A549 (cell line): Measurements from ENCODE around the gene MYO1E. TPM values are rescaled to one million over a fixed set of nuclear protein-coding genes. Genes with fewer than 3 reads are reported as not detected.

Source experiments
- ATAC-seq, 2 experiments: fragments of 200-7000 bp in 1 of 2; fragments of >200 bp in 1 of 2; cut with Nextera tagmentation in 1 of 2; cut with Tn5 transposase in 1 of 2; 3 replicates each; pipeline versions ENCODE4 v1.8.0 to v1.9.1; 2018 to 2020; ENCODE audit warnings: mild to moderate bottlenecking in 1 of 2, moderate library complexity in 1 of 2
- CTCF ChIA-PET: fragments of 300-600 bp; sonication (Branson Sonifier 250); formaldehyde crosslinking; extraction: SDS; loops from one replicate; lab custom pipeline; 2021; ENCODE audit warnings: antibody characterized with exemption, inconsistent platforms; lab: Yijun Ruan, JAX
- POLR2A ChIA-PET: fragments of 350-600 bp; formaldehyde crosslinking; extraction: SDS; loops from one replicate; lab custom pipeline; 2021; ENCODE audit warnings: antibody characterized with exemption, inconsistent platforms; lab: Yijun Ruan, JAX
- DNase-seq, 2 experiments: peaks; one replicate each; pipeline versions ENCODE4 v3.0.0 to v3.0.0-alpha.2; 2011 to 2016; ENCODE audit warnings: low read depth in 1 of 2, low spot score in 1 of 2
- FAIRE-seq: peaks from 2 replicates; lab custom pipeline; 2011; peaks lifted over from hg19 to GRCh38; lab: Jason Lieb, UNC
- H3K27ac ChIP-seq, 2 experiments: fragments of >200 bp; sonication (Bioruptor Twin); formaldehyde crosslinking; 3 replicates each; pipeline ENCODE4 v1.5.1; 2016 to 2017
- H3K4me1 ChIP-seq: fragments of >200 bp; sonication (Bioruptor Twin); formaldehyde crosslinking; 3 replicates; pipeline ENCODE4 v1.6.1; 2016
- H3K4me2 ChIP-seq: fragments of >200 bp; sonication (Bioruptor Twin); formaldehyde crosslinking; 3 replicates; pipeline ENCODE4 v1.6.1; 2016
- H3K4me3 ChIP-seq: fragments of >200 bp; sonication (Bioruptor Twin); formaldehyde crosslinking; 3 replicates; pipeline ENCODE4 v1.5.1; 2016
- H3K9me3 ChIP-seq: fragments of >200 bp; sonication (Bioruptor Twin); formaldehyde crosslinking; 3 replicates; pipeline ENCODE4 v1.6.1; 2016
- CHD4 ChIP-seq: fragments of 200-600 bp; sonication (generic); IDR thresholded peaks from 2 replicates; pipeline ENCODE4 v1.6.1; 2016; ENCODE audit warnings: antibody characterized with exemption, mild to moderate bottlenecking, borderline replicate concordance
- EP300 ChIP-seq, 2 experiments: fragments of >200 bp; sonication (Bioruptor Twin); formaldehyde crosslinking; IDR thresholded peaks; 2 replicates in 1 of 2; 3 replicates in 1 of 2; pipeline ENCODE4 v1.6.1; 2016 to 2017
- FOSL2 ChIP-seq, 2 experiments: fragments of 450-650 bp in 1 of 2; fragments of >200 bp in 1 of 2; sonication (Bioruptor Twin) in 1 of 2; formaldehyde crosslinking; IDR thresholded peaks; 2 replicates each; pipeline versions ENCODE4 v1.5.0 to v1.6.1; 2016 to 2020; ENCODE audit warnings: mild to moderate bottlenecking in 1 of 2, moderate library complexity in 1 of 2
- GATA3 ChIP-seq: IDR thresholded peaks from 2 replicates; pipeline ENCODE4 v1.6.1; 2012; ENCODE audit warnings: borderline replicate concordance
- HMGXB4 ChIP-seq: fragments of 250-450 bp; sonication (Bioruptor Pico); IDR thresholded peaks from 2 replicates; pipeline ENCODE4 v1.5.0; 2021; ENCODE audit warnings: mild to moderate bottlenecking, moderate library complexity, borderline replicate concordance
- KDM1A ChIP-seq: fragments of 200-600 bp; sonication (generic); IDR thresholded peaks from 2 replicates; pipeline ENCODE4 v1.6.1; 2016; ENCODE audit warnings: low read depth, mild to moderate bottlenecking
- TFCP2L1 ChIP-seq: fragments of 250-450 bp; sonication (Bioruptor Pico); IDR thresholded peaks from 2 replicates; pipeline ENCODE4 v1.5.0; 2021; ENCODE audit warnings: mild to moderate bottlenecking
- USF2 ChIP-seq: fragments of 450-650 bp; IDR thresholded peaks from 2 replicates; pipeline ENCODE4 v1.6.1; 2014; ENCODE audit warnings: antibody characterized with exemption
- WGBS: methylation state at CpG from one replicate; pipeline ENCODE4 v1.1.6; 2017; ENCODE audit errors: missing lambda C conversion rate; 5-methylcytosine and 5-hydroxymethylcytosine counted together
- polyA plus RNA-seq, 4 experiments: library from polyadenylated mRNA; depleted of rRNA in 3 of 4; stranded (reverse); fragments of >200 nt; fragmentation: RNase III in 1 of 4; extraction: RNeasy Plus Mini Kit Qiagen cat#74134 plus additional on column Dnase treatment in 1 of 4; gene quantifications; 2 replicates in 3 of 4; 3 replicates in 1 of 4; pipeline ENCODE4 v1.2.3, GENCODE V29; 2011 to 2017

Gene MYO1E
- polyA plus RNA-seq, 2 of the 4 experiments (the other 2 are of a cell fraction), result 202 to 497 TPM

GRCh38 chr15:59322056-59322759, 50.5 kb downstream of the MYO1E start (continued):
- no peak for TF ChIP-seq HMGXB4 (CRISPR knock-in tag)

GRCh38 chr15:59321000-59321689, 51.5 kb downstream of the MYO1E start:
- DNase-seq (no peak), ATAC-seq (no peak), FAIRE-seq (peak; percentile 93)
- WGBS, result 94% methylated on average over 4 of the region's 4 CpGs
- TF ChIP-seq CHD4, result no peak
- no peak for TF ChIP-seq HMGXB4 (CRISPR knock-in tag)
- no peak for TF ChIP-seq TFCP2L1 (CRISPR knock-in tag)
- no peak for TF ChIP-seq KDM1A
- no peak for TF ChIP-seq USF2
- no peak for TF ChIP-seq EP300 (IDR thresholded peaks at IDR 0.05)
- Histone ChIP-seq H3K27ac (no peak overlapping the region; a peak in 1 of 6 replicates), H3K4me3 (no peak overlapping the region), H3K9me3 (peaks cover 7% of the 10 kb centered on the region; the same call in 1 of the 3 replicates), H3K4me2 (no peak overlapping the region), H3K4me1 (peaks cover 59% of the 10 kb centered on the region)
- POLR2A ChIA-PET, result no interaction called here
- CTCF ChIA-PET, result interaction anchor here (0.9 to 1.0 kb wide), 2 partner anchors 9 to 12 kb away, joined by 3 read pairs; no protein-coding TSS in a partner anchor

GRCh38 chr15:59317211-59317610, 55.5 kb downstream of the MYO1E start:
- H3K4me3 ChIP-seq, result no peak overlapping the region
- no peak for DNase-seq
- peaks cover 7% of the 10 kb centered on the region; the same call in 1 of the 3 replicates for H3K9me3 ChIP-seq
- no peak for ATAC-seq
- TF ChIP-seq FOSL2 (IDR thresholded peaks at IDR 0.05) (no peak), FOSL2 (CRISPR knock-in tag; IDR thresholded peaks at IDR 0.05) (peak; percentile 46), GATA3 (no peak), HMGXB4 (CRISPR knock-in tag) (no peak)
- peak overlapping the region; percentile 9 to 85; a peak in 4 of 6 replicates for H3K27ac ChIP-seq
- CTCF ChIA-PET, result interaction anchor here (0.9 to 3.2 kb wide), 4 partner anchors 8 to 70 kb away, joined by 3 to 13 read pairs (median 4); no protein-coding TSS in a partner anchor
- peak overlapping the region; percentile 62 for H3K4me2 ChIP-seq
- FAIRE-seq, result peak; percentile 39
- POLR2A ChIA-PET, result no interaction called here
- 96% methylated on average over 1 of the region's 1 CpG for WGBS
- peaks cover 66% of the 10 kb centered on the region for H3K4me1 ChIP-seq
